ENCODE results near the gene ATXN7L3.

DNA sequence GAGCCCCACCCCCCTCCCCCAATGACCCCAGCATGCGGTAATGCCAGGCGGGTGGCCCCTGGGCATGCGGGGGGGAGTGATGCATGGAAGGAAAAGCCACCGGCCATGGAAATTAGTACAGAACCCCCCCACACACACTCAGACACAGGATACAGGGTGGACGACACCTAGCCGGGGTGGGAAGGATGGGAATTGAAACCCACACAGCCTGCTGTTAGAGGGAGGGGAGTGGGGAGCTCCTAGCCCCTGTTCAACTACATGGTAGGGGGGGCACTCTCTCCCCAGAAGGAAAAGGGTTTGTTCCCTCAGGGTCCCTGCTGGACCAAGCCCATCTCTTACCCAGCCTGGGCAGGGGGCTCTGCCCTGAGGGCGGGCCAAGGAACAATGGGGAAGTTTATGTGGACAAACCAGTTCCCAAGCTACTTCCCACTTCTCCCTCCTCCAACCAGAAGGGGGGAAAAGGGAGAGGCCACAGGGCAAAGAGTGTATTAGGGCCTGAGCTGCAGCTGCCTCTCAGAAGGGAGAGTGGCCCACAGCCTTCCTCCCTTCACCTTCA lies 7.7 kb downstream of the ATXN7L3 start:
- TF ChIP-seq TARDBP (IDR thresholded peaks at IDR 0.05; ENCODE audit: borderline replicate concordance) (no peak), JUND (IDR thresholded peaks at IDR 0.05; ENCODE audit: low read depth, low read length) (no peak), CBX5 (IDR thresholded peaks at IDR 0.05; ENCODE audit: low read depth) (no peak), POLR2A (IDR thresholded peaks at IDR 0.05; ENCODE audit: low read depth, low read length) (peak; percentile 29), KDM1A (IDR thresholded peaks at IDR 0.05; ENCODE audit: borderline replicate concordance) (no peak), RBBP5 (conservative IDR thresholded peaks at IDR 0.05) (no peak), ESRRA (IDR thresholded peaks at IDR 0.05; ENCODE audit: low read length) (no peak), ZNF24 (IDR thresholded peaks at IDR 0.05) (no peak), RELA (IDR thresholded peaks at IDR 0.05; ENCODE audit: borderline replicate concordance, partially characterized antibody) (no peak), CEBPB (IDR thresholded peaks at IDR 0.05; ENCODE audit: borderline replicate concordance in 1 of 2, low read depth in 2 of 2, low read length in 2 of 2) (no peak)
- TF ChIP-seq, protein P1, sequence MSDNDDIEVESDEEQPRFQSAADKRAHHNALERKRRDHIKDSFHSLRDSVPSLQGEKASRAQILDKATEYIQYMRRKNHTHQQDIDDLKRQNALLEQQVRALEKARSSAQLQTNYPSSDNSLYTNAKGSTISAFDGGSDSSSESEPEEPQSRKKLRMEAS (IDR thresholded peaks at IDR 0.05; ENCODE audit: low read depth, low read length) = no peak
- TF ChIP-seq, protein P2, sequence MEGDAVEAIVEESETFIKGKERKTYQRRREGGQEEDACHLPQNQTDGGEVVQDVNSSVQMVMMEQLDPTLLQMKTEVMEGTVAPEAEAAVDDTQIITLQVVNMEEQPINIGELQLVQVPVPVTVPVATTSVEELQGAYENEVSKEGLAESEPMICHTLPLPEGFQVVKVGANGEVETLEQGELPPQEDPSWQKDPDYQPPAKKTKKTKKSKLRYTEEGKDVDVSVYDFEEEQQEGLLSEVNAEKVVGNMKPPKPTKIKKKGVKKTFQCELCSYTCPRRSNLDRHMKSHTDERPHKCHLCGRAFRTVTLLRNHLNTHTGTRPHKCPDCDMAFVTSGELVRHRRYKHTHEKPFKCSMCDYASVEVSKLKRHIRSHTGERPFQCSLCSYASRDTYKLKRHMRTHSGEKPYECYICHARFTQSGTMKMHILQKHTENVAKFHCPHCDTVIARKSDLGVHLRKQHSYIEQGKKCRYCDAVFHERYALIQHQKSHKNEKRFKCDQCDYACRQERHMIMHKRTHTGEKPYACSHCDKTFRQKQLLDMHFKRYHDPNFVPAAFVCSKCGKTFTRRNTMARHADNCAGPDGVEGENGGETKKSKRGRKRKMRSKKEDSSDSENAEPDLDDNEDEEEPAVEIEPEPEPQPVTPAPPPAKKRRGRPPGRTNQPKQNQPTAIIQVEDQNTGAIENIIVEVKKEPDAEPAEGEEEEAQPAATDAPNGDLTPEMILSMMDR (IDR thresholded peaks at IDR 0.05 in 2 of 3, conservative IDR thresholded peaks at IDR 0.05 in 1 of 3; ENCODE audit: control insufficient read depth in 2 of 3, extremely low read depth in 1 of 3, insufficient read depth in 1 of 3, low read depth in 3 of 3, low read length in 3 of 3) = no peak
